AG04449 (cell line): ENCODE measurements around the gene ERGIC1.

ENCODE experiments used
- CTCF ChIA-PET: fragments of 350-600 bp; formaldehyde crosslinking; extraction: SDS; loops from one replicate; lab custom pipeline; 2021; ENCODE audit warnings: antibody characterized with exemption; lab: Yijun Ruan, JAX
- POLR2A ChIA-PET: fragments of 400-600, 350-600 bp; formaldehyde crosslinking; extraction: SDS; loops from one replicate; lab custom pipeline; 2020; ENCODE audit warnings: antibody characterized with exemption, inconsistent platforms; lab: Yijun Ruan, JAX
- DNase-seq: peaks from one replicate; pipeline ENCODE4 v3.0.0-alpha.2; 2010; ENCODE audit warnings: low read depth, low spot score
- H3K4me3 ChIP-seq: 2 replicates; pipeline ENCODE4 v1.5.1; 2011; ENCODE audit warnings: low read depth, mild to moderate bottlenecking, control low read depth, low read length
- TF ChIP-seq, protein P1 (sequence below): IDR thresholded peaks from one replicate; pipeline ENCODE4 v1.5.1; 2011; ENCODE audit warnings: mild to moderate bottlenecking, moderate library complexity, low read length, control low read depth, inconsistent platforms; ENCODE audit not compliant: insufficient read depth; ENCODE audit errors: missing control alignments

The ERGIC1 gene

DNA sequence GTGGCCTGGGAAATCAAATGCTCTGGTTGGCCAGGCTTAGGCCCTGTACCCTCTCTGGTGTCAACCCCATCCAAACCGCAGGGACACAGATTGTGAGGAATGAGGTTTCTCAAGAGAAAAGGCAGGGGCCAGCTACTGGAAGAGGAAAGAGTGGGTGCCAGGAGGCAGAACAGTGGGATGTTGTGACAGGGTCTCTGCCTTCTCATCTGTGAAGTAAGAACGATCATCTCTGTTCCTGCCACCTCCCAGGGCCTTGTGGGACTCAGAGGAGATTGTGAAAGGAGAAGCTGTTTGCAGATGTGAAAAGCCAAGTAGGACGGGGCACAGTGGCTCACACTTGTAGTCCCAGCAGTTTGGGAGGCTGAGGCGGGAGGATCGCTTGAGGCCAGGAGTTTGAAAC lies 102.3 kb downstream of the ERGIC1 start:
- no peak overlapping the region for H3K4me3 ChIP-seq

DNA sequence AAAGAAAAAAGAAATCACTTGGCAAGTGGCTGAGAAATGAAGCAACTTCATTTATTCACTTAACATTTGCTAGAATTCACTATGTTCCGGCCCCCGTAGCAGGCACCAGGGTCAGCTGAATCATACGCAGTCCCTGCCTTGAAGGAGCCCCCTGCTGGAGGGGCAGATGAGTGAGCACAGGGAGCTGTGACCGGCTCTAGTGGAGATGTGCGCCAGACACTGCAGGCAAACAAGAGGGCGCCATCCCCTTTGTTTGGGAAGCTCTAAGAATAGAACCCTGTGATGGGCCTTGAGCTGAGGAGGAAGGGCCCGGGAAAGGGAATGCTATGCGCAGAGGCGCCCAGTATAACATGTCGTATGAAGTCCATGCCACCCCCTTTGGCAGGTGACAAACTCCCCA lies 105.0 kb downstream of the ERGIC1 start:
- CTCF ChIA-PET: interaction anchor here (0.7 to 22.5 kb wide), 19 partner anchors 6 to 229 kb away, joined by 3 to 595 read pairs (median 5); no protein-coding TSS in a partner anchor
- DNase-seq: no peak
- POLR2A ChIA-PET: interaction anchor here (0.7 kb wide), 1 partner anchor 168 kb away, joined by 5 read pairs; the partner anchor contains the start of gene DUSP1
- TF ChIP-seq, protein P1, sequence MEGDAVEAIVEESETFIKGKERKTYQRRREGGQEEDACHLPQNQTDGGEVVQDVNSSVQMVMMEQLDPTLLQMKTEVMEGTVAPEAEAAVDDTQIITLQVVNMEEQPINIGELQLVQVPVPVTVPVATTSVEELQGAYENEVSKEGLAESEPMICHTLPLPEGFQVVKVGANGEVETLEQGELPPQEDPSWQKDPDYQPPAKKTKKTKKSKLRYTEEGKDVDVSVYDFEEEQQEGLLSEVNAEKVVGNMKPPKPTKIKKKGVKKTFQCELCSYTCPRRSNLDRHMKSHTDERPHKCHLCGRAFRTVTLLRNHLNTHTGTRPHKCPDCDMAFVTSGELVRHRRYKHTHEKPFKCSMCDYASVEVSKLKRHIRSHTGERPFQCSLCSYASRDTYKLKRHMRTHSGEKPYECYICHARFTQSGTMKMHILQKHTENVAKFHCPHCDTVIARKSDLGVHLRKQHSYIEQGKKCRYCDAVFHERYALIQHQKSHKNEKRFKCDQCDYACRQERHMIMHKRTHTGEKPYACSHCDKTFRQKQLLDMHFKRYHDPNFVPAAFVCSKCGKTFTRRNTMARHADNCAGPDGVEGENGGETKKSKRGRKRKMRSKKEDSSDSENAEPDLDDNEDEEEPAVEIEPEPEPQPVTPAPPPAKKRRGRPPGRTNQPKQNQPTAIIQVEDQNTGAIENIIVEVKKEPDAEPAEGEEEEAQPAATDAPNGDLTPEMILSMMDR: peak; percentile 58
- H3K4me3 ChIP-seq: no peak overlapping the region

More for the DNA sequence above, 102.3 kb downstream of the ERGIC1 start:
- TF ChIP-seq, protein P1: no peak
- CTCF ChIA-PET: interaction anchor here (0.8 to 22.5 kb wide), 10 partner anchors 9 to 227 kb away, joined by 3 to 595 read pairs (median 6); no protein-coding TSS in a partner anchor
- no peak for DNase-seq
- POLR2A ChIA-PET: interaction anchor here (1.0 to 1.2 kb wide), 2 partner anchors 17 to 165 kb away, joined by 4 to 5 read pairs; no protein-coding TSS in a partner anchor

DNA sequence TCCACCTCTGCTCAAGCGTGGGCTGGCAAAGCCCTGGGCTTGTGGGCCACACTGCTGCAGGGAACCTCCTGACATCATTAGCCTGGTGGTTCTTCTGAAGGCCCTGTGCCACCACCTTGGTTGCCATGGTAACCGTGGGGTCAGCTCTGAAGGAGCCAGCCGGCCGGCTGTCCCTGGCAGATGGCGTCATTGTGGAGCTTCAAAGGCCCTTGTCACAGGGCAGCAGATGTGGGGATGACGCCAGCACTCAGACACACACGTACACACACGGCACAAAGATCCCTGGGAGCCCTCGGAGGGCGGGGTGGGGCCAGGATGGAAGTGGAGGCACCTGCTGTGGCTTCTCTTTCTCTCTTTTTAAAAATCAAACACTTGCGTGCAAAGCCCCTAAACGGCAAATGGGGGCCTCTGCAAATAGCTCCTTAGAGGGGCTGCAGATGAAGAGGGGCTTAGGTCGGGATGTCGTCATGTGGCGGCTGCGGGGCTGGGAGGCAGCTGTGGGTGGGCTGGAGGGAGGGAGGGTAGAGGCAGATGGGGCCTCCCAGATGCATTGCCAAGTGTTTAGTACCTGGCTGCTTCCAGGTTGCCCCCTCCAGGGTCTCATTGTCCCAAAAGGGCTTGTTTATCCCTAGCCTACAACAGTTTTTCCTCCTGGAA lies 105.7 kb downstream of the ERGIC1 start:
- no peak for DNase-seq
- ChIA-PET CTCF (interaction anchor here (0.7 to 22.5 kb wide), 17 partner anchors 7 to 230 kb away, joined by 3 to 595 read pairs (median 5); no protein-coding TSS in a partner anchor), POLR2A (interaction anchor here (0.6 to 2.1 kb wide), 3 partner anchors 9 to 169 kb away, joined by 3 to 9 read pairs (median 3); partner anchors contain the start of genes ATP6V0E1 and DUSP1)
- TF ChIP-seq, protein P1: no peak
- no peak overlapping the region for H3K4me3 ChIP-seq

DNA sequence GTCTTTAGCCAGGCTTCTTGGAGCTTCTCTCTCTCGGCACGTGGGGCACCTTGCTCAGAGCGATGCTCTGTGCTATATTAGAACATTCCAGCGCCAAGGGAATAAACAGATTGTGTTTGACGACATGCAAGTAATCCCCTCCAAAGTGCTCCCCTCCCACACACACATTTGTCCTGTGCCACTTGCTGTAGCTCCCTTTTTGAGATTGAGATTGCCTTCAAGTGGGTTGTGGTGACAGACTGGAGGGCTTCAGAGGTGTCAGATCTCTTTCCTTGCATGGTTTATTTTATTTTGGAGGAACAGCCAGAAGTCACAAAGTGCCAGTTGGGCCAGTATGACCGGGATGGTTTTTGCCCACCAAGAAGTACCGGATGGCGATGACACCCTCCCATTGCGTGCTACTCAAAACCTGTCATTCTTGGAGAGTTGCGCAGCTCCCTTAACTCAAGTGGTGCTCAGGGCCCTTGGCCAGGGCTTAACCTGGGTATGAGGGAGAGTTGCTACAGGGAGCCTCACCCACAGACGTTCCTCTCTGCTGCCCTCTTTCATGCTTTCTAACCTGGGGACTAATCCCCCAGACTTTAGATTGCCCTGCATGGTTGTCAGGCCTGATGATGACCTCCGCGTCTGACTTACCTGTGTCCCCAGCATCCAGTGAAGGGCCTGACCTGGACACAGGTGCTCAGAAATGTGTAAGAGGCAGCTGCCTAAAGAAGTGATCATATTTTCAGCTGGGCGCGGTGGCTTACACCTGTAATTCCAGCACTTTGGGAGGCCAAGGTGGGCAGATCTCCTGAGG lies 106.4 kb downstream of the ERGIC1 start:
- CTCF ChIA-PET: interaction anchor here (1.1 to 22.5 kb wide), 11 partner anchors 7 to 231 kb away, joined by 3 to 595 read pairs (median 11); no protein-coding TSS in a partner anchor
- no peak for DNase-seq
- H3K4me3 ChIP-seq: no peak overlapping the region
- TF ChIP-seq, protein P1: no peak
- POLR2A ChIA-PET: interaction anchor here (0.6 to 2.1 kb wide), 3 partner anchors 10 to 170 kb away, joined by 3 to 9 read pairs (median 3); partner anchors contain the start of genes ATP6V0E1 and DUSP1

DNA sequence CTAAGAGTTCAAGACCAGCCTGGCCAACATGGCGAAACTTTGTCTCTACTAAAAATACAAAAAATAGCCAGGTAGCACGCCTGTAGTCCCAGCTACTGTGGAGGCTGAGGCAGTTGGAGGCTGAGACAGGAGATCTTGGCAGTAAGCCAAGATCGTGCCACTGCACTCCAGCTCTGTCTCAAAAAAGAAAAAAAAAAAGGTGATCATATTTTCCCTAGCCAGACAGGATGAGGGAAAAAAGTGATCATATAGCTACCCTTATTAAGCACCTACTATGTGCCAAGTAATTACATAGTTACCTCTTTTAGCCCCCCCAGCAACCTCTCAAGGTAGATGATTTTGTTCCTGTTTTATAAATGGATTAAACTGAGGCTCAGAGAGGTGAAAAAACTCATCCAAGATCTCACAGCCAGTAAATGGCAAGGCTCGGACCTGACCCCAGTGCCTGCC lies 107.0 kb downstream of the ERGIC1 start:
- H3K4me3 ChIP-seq: no peak overlapping the region
- POLR2A ChIA-PET: interaction anchor here (2.1 kb wide), 1 partner anchor 170 kb away, joined by 9 read pairs; the partner anchor contains the start of gene DUSP1
- DNase-seq: no peak
- TF ChIP-seq, protein P1: no peak
- CTCF ChIA-PET: interaction anchor here (1.3 to 22.5 kb wide), 7 partner anchors 8 to 231 kb away, joined by 3 to 595 read pairs (median 12); no protein-coding TSS in a partner anchor
